Fibroblast of pulmonary artery (primary cell): ENCODE measurements around the gene CA6.

Experiments
- DNase-seq: peaks from one replicate; pipeline ENCODE4 v3.0.0-alpha.2; 2010; ENCODE audit warnings: low read depth
- H3K4me3 ChIP-seq: replicated peaks from 2 replicates; pipeline ENCODE4 v1.5.1; 2011; ENCODE audit warnings: low read depth, mild to moderate bottlenecking, control low read depth, low read length, moderate library complexity
- CTCF ChIP-seq: IDR thresholded peaks from 2 replicates; pipeline ENCODE4 v1.5.1; 2011; ENCODE audit warnings: mild to moderate bottlenecking, control low read depth, low read length, inconsistent platforms; ENCODE audit errors: missing control alignments

The CA6 gene

GRCh38 chr1:8985915-8986813 lies 40.5 kb downstream of the CA6 start:
- no peak overlapping the region for H3K4me3 ChIP-seq
- DNase-seq, result peak; percentile 97
- no peak for TF ChIP-seq CTCF

GRCh38 chr1:8986814-8987190 lies 41.1 kb downstream of the CA6 start:
- no peak for DNase-seq
- no peak overlapping the region for H3K4me3 ChIP-seq
- TF ChIP-seq CTCF, result no peak

GRCh38 chr1:8987881-8988617 lies 42.4 kb downstream of the CA6 start:
- TF ChIP-seq CTCF, result peak; percentile 96
- peak; percentile 52 for DNase-seq
- H3K4me3 ChIP-seq, result no peak overlapping the region

DNA sequence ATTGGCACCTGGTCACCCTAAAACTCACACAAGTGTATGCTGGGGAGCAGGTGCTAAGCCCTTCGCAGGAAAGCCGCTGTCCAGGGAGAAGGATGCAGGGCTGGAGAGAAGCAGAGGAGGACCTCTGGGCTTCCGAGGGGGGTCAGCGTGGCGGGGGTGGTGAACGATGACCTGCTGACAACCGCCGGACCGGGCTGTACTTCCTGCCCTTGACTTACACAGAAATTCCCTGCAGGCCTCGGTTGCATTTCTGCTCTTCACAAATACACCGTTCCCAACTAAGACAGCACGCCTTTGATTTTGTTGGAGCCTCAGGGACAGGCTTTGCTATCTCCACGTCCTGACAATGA lies 42.9 kb downstream of the CA6 start:
- no peak for DNase-seq
- no peak overlapping the region for H3K4me3 ChIP-seq
- TF ChIP-seq CTCF, result no peak

DNA sequence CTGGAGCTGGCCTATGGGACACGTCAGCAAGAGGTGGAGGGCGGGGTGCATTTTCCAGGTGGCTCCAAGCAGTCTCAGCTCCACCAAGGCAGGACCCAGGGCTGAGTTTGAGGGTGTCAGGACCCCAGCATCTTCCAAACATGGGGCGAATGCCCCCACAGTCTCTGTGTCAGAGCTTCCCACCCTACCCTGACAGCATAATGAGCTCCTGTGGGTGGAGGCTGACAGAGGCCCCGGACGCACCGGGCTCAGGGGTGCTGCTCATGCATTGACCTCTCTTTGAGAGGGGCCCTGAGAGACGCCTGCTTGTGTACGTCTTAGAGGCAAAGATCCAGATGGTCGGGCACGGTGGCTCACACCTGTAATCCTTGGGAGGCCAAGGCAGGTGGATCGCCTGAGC lies 43.4 kb downstream of the CA6 start:
- H3K4me3 ChIP-seq, result no peak overlapping the region
- DNase-seq, result no peak
- no peak for TF ChIP-seq CTCF

DNA sequence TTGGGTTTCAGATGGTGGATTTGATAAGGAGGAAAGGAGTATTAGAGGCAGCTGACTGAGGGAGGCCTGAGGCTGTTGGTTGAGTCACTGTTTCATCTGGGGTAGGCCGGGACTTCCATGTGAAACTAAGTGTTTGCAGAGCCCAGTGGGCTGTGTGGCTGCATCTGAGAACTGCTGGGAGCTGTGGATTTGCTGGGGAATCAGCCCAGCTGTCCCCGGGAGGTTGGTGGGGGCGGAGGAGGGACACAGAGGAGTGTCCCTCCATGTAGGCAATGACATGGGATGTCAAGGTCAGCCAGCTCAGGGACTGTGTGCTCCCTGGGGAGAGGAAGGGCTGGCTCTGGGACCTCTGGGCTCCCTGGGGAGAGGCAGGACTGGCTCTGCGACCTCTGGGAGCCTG lies 44.2 kb downstream of the CA6 start:
- no peak for TF ChIP-seq CTCF
- DNase-seq, result no peak
- no peak overlapping the region for H3K4me3 ChIP-seq
